BJ (cell line): ENCODE measurements around the gene DGLUCY. TPM values are rescaled to one million over a fixed set of nuclear protein-coding genes. Genes with fewer than 3 reads are reported as not detected.
A peak's percentile ranks its signal among the peaks of the same experiment; 100 is the strongest.

Experiments used
- CTCF ChIA-PET: fragments of 350-600 bp; formaldehyde crosslinking; extraction: SDS; loops from one replicate; lab custom pipeline; 2021; ENCODE audit warnings: antibody characterized with exemption, inconsistent platforms; lab: Yijun Ruan, JAX
- POLR2A ChIA-PET: fragments of 300-600 bp; sonication (Branson Sonifier 250); formaldehyde crosslinking; extraction: SDS; loops from one replicate; lab custom pipeline; 2021; ENCODE audit warnings: antibody characterized with exemption; lab: Charles Lee
- DNase-seq: peaks from one replicate; pipeline ENCODE4 v3.0.0-alpha.2; 2011; ENCODE audit warnings: low read depth
- H3K27me3 ChIP-seq: 2 replicates; pipeline ENCODE4 v1.6.0; 2011; ENCODE audit warnings: low read length; ENCODE audit not compliant: control insufficient read depth, insufficient read depth
- H3K36me3 ChIP-seq: 2 replicates; pipeline ENCODE4 v1.5.1; 2011; ENCODE audit warnings: low read length; ENCODE audit not compliant: control insufficient read depth, insufficient read depth
- H3K4me3 ChIP-seq: 2 replicates; pipeline ENCODE4 v1.5.1; 2011; ENCODE audit warnings: low read depth, mild to moderate bottlenecking, control low read depth, low read length
- polyA plus RNA-seq: library from polyadenylated mRNA; depleted of rRNA; stranded (reverse); fragments of >200 nt; gene quantifications from 2 replicates; pipeline ENCODE4 v1.2.3, GENCODE V29; 2011
- TF ChIP-seq, protein P1 (sequence below): IDR thresholded peaks from 2 replicates; pipeline ENCODE4 v1.5.1; 2011; ENCODE audit warnings: low read depth, mild to moderate bottlenecking, control low read depth, inconsistent platforms, low read length, moderate library complexity; ENCODE audit not compliant: insufficient read depth

DGLUCY gene
- polyA plus RNA-seq, 1 experiment: 18.9 TPM

DNA sequence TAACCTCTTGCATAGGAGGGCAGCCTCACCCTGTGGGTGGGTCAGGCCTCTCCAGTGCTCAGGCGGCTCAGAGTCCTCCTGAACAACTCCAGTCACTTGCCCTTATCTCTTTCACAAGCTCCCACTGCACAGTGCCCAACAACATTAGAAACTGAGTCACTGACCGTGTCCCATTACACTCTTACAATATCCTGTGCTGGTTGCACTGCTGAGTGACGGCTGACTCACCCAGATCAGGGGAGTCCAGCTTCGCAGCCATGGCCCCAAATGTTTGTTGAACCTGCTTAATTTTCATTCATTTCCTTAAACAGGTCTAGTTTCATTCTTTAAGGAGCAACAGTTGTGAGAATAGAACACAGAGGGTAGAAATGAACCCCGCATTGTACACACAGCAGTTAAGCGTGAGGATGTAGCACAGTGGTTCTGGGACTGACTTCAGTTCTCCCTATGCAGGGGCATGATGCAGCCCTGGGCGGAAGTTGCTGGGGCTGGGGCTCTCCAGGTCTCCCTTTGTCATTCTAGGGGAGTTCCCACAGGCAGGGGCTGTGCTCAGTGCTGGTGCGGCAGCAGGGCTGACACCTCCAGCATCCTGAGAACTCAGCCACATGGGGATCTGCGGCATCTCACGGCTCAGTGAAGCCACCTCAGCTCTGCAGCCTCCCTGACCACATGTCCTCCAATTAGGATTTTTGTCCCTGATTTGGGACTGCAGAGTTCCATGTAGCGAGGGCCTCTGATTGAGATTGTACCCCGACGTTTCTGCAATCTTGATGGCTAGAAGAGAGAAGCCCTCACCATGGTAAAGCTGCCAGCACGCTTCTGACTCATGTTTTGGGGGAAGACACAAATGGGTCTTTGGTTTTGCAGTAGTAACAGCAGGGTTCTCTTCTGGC is 114.5 kb downstream of the DGLUCY start:
- POLR2A ChIA-PET: no interaction called here
- TF ChIP-seq, protein P1, sequence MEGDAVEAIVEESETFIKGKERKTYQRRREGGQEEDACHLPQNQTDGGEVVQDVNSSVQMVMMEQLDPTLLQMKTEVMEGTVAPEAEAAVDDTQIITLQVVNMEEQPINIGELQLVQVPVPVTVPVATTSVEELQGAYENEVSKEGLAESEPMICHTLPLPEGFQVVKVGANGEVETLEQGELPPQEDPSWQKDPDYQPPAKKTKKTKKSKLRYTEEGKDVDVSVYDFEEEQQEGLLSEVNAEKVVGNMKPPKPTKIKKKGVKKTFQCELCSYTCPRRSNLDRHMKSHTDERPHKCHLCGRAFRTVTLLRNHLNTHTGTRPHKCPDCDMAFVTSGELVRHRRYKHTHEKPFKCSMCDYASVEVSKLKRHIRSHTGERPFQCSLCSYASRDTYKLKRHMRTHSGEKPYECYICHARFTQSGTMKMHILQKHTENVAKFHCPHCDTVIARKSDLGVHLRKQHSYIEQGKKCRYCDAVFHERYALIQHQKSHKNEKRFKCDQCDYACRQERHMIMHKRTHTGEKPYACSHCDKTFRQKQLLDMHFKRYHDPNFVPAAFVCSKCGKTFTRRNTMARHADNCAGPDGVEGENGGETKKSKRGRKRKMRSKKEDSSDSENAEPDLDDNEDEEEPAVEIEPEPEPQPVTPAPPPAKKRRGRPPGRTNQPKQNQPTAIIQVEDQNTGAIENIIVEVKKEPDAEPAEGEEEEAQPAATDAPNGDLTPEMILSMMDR: no peak
- H3K4me3 ChIP-seq: no peak overlapping the region
- no peaks in the 10 kb centered on the region for H3K27me3 ChIP-seq
- no peaks in the 10 kb centered on the region for H3K36me3 ChIP-seq
- DNase-seq: no peak
- CTCF ChIA-PET: interaction anchor here (0.9 to 1.6 kb wide), 3 partner anchors 10 to 59 kb away, joined by 3 to 4 read pairs (median 3); no protein-coding TSS in a partner anchor

DNA sequence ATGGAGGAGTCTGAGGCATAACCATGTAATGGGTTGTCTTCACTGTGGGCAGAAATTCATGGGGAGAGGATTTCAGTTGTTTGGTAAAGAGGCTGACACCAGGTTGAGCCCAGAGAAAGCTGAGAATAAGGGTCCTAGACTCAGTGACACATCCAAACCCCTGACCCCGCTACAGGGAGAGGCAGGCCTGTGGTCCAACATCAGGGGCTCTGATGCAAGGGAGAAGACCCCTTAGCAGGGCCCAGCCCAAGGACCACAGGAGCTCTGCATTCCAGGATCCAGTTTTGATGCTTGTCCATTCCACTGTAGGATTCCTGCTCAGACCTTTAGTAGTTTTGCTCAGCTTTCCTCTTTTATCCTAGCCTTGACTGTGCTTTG is 115.1 kb downstream of the DGLUCY start:
- CTCF ChIA-PET: interaction anchor here (0.9 to 1.1 kb wide), 2 partner anchors 52 to 58 kb away, joined by 3 to 4 read pairs; no protein-coding TSS in a partner anchor
- no peaks in the 10 kb centered on the region for H3K36me3 ChIP-seq
- H3K27me3 ChIP-seq: no peaks in the 10 kb centered on the region
- no peak for DNase-seq
- TF ChIP-seq, protein P1: no peak
- no peak overlapping the region for H3K4me3 ChIP-seq
- POLR2A ChIA-PET: no interaction called here

DNA sequence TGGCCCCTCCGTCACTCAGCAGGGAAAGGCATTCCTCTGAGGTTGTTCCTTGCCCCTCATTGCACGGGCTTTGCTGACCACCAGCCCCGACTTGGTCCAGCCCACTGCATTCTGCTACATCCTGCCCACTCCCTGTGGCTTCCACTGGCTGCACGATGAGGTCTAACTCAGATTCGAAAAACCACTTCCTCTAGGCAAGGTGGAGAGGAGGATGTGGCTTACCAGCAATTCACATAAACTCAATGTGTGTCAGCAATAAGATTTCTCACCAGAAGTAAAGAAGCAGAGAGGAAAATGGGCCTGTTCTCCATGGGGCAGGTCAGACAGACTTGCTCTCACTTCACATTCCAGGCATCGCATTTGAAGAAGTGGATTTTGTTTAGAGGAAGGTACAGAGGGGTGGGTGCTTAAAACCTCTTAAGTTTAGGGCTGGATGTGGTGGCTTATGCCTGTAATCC is 115.9 kb downstream of the DGLUCY start:
- no peaks in the 10 kb centered on the region for H3K27me3 ChIP-seq
- no peaks in the 10 kb centered on the region for H3K36me3 ChIP-seq
- POLR2A ChIA-PET: no interaction called here
- TF ChIP-seq, protein P1: no peak
- H3K4me3 ChIP-seq: no peak overlapping the region
- peak; percentile 42 for DNase-seq
- CTCF ChIA-PET: interaction anchor here (0.9 to 1.0 kb wide), 2 partner anchors 36 to 53 kb away, joined by 3 to 4 read pairs; no protein-coding TSS in a partner anchor

DNA sequence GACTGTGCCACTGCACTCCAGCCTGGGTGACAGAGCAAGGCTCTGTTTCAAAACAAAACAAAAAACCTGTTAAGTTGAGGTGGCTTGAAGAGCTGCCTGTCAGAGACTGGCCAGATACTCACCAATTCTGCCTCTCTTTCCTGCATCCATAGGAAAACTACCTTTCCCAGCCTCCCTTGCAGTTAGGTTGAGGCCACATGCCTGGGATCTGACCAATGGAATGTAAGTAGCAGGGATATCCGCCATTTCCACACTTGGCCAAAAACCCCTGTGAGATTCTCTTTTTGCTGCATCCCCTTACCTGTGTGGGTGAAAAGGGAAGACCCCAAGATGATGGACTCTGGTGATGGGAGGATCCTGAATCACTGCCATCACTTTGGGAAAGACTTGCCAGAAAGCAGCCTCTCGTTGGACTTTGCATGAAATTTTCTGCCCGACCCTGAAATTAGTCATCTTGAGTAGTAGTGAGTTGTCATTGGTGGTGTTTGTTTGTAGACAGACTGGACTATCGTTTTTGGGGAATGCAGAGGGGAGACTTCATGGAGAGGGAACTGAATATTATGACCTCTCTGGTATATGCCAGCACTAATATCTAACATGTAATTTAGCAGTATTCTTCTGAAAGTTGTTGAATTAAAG is 116.6 kb downstream of the DGLUCY start:
- no peaks in the 10 kb centered on the region for H3K27me3 ChIP-seq
- TF ChIP-seq, protein P1: no peak
- H3K4me3 ChIP-seq: no peak overlapping the region
- CTCF ChIA-PET: interaction anchor here (1.0 kb wide), 1 partner anchor 36 kb away, joined by 4 read pairs; no protein-coding TSS in a partner anchor
- H3K36me3 ChIP-seq: no peaks in the 10 kb centered on the region
- POLR2A ChIA-PET: no interaction called here
- DNase-seq: no peak

DNA sequence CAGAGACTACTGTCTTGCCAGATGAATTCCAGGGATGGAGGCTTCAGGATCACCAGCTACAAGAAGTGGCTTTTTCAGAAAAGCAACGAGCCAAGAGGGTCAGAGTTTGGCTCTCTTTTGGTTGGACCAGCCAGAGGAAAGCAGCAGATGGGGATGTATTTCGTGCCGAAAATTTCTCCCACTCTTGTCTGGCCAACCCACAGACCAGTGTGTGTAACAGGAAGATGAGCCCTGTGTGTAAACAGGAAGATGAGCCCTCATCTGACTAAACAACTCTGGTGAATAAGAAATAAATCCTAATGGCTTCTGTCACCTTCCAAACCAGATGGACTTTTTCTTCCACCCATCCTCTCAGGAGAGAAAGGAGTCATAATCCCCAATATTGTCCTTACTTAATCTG is 117.6 kb downstream of the DGLUCY start:
- CTCF ChIA-PET: no interaction called here
- Histone ChIP-seq H3K27me3 (no peaks in the 10 kb centered on the region), H3K4me3 (no peak overlapping the region), H3K36me3 (no peaks in the 10 kb centered on the region)
- POLR2A ChIA-PET: no interaction called here
- no peak for DNase-seq
- TF ChIP-seq, protein P1: no peak
